AG09309 (cell line): ENCODE measurements around the gene LAPTM4A.

Experiments
- DNase-seq: peaks from one replicate; pipeline ENCODE4 v3.0.0-alpha.2; 2010; ENCODE audit warnings: low read depth
- H3K4me3 ChIP-seq: 2 replicates; pipeline ENCODE4 v1.5.1; 2011; ENCODE audit warnings: mild to moderate bottlenecking, low read depth, low read length, moderate library complexity; ENCODE audit not compliant: control insufficient read depth
- TF ChIP-seq, protein P1 (sequence below): IDR thresholded peaks from 2 replicates; pipeline ENCODE4 v1.5.1; 2011; ENCODE audit warnings: mild to moderate bottlenecking, low read depth, low read length, inconsistent platforms; ENCODE audit not compliant: insufficient read depth, control insufficient read depth; ENCODE audit errors: missing control alignments

Gene LAPTM4A

DNA sequence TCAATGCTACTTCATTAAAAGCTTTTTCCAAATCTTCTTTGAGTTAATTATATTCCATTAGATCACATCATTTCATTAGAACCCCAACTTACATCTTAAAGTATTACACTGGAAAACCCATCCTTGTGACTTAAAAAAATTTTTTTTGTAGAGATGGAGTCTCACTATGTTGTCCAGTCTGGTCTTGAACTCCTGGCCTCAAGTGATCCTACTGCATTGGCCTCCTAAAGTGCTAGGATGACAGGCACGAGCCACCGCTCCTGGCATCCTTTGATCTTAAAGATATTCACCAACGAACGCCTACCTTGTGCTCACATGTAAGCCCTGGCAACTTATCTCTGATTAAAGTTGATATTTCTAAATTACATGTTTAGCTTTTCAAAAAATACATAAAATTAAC, 6.7 kb downstream of the LAPTM4A start:
- no peak overlapping the region for H3K4me3 ChIP-seq
- TF ChIP-seq, protein P1, sequence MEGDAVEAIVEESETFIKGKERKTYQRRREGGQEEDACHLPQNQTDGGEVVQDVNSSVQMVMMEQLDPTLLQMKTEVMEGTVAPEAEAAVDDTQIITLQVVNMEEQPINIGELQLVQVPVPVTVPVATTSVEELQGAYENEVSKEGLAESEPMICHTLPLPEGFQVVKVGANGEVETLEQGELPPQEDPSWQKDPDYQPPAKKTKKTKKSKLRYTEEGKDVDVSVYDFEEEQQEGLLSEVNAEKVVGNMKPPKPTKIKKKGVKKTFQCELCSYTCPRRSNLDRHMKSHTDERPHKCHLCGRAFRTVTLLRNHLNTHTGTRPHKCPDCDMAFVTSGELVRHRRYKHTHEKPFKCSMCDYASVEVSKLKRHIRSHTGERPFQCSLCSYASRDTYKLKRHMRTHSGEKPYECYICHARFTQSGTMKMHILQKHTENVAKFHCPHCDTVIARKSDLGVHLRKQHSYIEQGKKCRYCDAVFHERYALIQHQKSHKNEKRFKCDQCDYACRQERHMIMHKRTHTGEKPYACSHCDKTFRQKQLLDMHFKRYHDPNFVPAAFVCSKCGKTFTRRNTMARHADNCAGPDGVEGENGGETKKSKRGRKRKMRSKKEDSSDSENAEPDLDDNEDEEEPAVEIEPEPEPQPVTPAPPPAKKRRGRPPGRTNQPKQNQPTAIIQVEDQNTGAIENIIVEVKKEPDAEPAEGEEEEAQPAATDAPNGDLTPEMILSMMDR = no peak
- no peak for DNase-seq

DNA sequence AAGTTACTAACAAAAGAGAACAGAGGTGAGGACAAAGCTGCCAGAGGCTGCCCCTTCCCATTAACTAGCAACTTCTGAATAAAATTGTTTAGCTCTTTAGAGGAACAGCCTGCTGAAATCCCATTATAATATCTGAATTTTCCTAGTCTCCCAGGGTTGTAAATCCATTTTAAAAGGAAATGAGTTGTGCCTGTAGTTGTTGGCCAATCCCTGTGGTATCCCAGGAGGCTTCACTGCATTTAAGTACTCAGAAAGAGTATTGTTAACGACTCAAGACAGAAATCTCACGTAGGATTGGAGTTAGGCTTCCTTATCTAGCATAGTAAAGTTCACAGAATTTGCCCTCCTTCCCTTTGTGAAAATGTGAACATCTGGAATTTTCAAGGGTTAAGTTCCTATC, 8.9 kb downstream of the LAPTM4A start:
- TF ChIP-seq, protein P1 = no peak
- no peak for DNase-seq
- no peak overlapping the region for H3K4me3 ChIP-seq

DNA sequence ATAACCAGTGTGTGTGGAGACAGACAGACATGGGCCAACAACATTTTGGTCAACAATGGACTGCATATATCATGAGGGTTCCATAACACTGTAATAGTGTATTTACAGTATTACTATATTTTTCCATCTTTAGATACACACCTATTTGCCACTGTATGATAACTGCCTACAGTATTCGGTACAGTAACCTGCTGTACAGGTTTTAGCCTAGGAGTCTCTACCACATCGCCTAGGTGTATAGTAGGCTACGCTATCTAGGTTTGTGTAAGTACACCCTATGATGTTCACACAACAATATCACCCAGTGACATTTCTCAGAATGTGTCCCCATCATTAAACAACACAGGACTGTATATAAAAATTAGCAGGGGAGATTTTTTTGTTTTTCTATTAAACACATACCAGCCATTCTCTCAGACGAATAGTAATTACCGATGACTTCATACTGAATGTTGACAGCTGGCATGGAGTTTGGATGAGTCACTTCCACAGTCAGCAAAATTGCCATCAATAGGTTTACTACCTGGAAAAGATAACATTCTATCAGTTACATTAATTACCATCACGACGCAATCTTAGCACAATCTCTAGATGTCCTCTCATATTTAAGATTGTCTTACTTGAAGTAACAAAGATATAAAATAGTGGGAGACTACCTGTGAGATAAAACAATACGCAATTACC, 10.8 kb downstream of the LAPTM4A start:
- no peak overlapping the region for H3K4me3 ChIP-seq
- no peak for DNase-seq
- TF ChIP-seq, protein P1 = no peak

DNA sequence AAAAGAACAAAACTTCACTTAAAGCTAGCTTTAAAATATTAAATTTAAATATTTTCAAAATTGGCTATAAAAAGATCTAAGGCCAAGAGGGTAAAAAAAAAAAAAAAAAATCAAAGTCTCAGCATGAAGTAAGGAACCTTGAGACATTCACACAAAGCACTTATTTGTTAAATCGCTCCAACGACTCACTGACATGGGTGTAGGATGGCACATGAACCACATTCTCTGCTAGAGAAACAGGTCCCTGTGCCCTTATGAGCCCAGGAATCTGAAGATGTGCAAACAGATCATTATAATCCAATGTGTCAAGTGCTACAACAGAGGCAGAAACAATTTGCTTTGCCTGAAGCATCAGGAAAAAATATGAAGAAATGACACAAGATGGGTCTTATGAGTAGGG, 13.8 kb downstream of the LAPTM4A start:
- H3K4me3 ChIP-seq = no peak overlapping the region
- DNase-seq = no peak
- TF ChIP-seq, protein P1 = no peak

DNA sequence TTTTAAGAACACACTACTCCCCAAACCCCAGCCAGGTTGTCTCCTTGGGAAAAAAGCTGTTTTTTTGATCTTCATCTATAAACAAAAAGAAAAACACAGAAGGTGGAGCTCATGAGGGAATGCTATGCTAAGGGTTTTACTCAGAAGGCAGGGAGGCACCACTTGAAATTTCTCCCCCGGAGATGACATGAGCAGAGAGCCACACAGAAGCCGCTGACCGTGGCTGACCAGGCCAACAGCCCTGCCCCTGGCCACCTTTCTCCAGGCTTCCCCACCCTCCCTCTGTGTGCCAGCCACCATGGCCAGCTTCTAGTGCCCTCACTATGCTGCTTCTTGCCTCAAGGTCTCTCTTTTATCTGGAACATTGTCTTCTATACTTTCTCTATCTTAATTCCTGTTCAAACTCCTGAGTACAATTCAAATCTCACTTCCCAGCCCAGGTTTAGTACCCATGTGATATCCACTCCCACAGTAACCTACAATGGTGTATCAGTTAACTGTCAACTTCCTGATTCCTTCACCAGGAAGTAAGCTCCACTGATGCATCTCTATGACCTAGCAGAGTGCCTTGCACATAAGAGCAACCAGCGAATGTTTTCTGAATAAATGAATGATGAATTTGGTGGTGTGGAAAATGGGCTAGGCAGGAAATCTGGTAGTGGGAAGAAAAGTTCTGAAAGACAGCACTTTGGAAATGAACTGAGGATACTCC, 15.3 kb downstream of the LAPTM4A start:
- H3K4me3 ChIP-seq = no peak overlapping the region
- DNase-seq = no peak
- TF ChIP-seq, protein P1 = no peak

DNA sequence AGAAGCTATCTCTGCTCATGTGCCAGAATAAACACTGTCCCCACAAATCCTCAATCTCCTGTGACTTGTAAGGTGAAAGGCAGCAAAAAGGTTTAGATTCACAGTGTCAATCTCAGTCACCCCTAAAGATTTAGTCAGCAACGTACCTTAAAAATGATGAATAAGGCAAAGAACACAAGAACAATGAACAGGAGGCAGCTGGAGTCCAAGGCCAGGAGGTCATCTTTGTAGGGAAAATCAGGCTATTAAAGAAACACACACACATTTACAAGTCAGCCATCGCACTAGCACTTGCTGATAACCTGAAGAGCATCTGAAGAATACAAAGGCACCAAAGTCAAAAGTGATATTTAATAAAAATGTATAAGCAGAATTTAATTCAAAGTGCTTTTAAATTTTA, 16.6 kb downstream of the LAPTM4A start:
- H3K4me3 ChIP-seq = no peak overlapping the region
- DNase-seq = no peak
- TF ChIP-seq, protein P1 = no peak
